Measurements from ENCODE around the gene HMGB3. TPM values are rescaled to one million over a fixed set of nuclear protein-coding genes. Genes with fewer than 3 reads are reported as not detected.
A peak's percentile ranks its signal among the peaks of the same experiment; 100 is the strongest.
"Not testable (repeated sequence)": the region's sequence is repeated elsewhere in the genome, so short reads cannot be mapped to it uniquely, and the experiment has no call there.

Gene HMGB3
- polyA plus RNA-seq (2012; ENCODE audit: insufficient read depth, insufficient read length) = 141 TPM

DNA sequence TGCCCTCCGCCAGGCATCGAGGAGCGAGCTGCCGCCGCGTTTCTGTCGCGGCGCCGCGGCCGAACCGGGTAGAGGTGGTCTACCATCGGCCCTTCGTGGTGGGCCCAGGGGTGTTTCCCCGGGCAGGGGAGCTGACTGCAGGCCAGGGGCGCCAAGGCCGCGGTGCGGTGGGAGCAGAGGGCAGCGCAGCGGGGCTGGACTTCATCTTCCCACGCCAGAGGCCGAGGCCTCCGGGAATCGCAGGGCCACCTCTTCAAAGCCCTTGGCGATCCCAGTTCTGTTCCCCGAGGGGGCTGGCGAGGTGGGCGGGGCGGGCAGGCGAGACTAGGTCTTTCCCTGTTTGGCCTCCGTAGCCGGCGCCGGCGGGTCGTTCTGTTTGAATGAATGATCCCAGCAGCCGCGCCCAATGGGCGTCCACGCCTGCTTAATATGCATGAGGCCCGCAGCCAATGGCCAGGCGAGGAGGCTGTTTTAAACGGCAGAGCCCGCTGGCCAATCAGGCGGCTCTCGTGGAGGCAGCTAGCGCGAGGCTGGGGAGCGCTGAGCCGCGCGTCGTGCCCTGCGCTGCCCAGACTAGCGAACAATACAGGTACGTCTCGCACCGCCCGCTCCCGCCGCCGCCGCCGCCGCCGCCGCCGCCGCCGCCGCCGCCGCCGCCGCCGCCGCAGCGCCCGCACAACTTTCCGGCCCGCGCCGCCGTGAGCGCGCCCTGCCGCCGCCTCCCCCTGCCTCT lies at the start of gene HMGB3:
HMGB3 (plus strand) TSS at position 548 of the 733 bp plus-strand sequence. CDS start 2,265 bp downstream, outside the sequence.
- DNase-seq (ENCODE audit: low read depth, low spot score) = peak; percentile 89
- peak within 1 kb of the TSS; percentile 51 for H3K4me3 ChIP-seq (ENCODE audit: low read length)

DNA sequence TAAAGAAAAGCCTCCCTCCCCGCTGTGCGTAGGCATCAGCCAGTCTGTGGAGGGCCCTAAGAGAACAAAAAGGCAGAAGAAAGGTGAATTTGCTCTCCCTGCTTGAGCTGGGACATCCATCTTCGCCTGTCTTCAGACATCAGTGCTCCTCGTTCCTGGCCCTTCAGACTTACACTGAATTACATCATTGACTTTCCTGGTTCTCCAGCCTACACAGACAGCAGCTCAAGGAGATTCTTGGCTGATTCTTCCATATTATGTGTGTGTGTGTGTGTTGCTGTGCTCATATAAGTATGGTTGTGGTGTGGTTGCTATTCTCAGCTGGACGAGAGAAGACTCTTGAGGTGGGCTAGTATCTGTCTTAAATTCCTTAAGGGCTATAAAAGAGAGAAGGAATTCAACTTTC lies 49.2 kb upstream of the HMGB3 start:
- no peak overlapping the region for H3K4me3 ChIP-seq (ENCODE audit: low read length)
- DNase-seq (ENCODE audit: low read depth, low spot score) = no peak

DNA sequence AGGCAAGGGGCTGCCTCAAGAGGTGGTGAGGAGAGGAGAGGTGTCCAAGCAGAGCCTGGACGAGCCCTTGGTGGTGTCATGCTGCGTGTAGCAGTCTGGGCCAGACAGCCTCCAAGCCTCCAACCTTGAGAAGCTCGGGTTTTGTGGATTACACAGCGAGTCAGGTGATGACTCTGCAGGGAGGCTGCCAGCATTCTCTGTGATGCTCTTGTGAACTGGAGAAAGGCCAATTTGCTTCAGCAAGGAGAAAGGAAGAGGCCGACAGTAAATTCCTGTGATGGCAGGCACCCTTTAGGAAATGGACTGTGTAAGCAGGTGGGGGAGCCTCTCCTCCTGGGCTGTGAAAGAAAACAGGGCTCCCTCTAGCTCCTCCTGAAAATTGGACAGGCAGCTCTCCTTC lies 48.7 kb upstream of the HMGB3 start:
- DNase-seq (ENCODE audit: low read depth, low spot score) = no peak

DNA sequence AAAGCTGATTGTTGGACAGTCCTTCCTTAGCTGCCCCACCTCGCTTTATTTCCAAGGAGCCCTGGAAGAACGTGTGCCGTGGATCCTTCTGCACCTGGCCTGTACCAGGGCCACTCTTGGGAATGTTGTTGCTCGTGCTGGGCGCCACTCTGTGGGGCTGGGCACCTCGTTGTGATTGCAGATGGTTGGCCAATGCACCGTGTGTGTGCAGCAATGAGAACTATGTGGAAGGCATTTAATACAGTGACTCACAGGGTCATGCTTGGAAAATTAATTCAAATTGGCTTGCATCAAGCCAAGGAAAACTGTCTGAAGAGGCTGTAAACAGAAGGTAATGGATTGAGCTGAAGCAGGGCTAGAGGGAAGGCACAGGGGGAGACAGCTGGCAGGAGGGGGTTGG lies 47.7 kb upstream of the HMGB3 start:
- DNase-seq (ENCODE audit: low read depth, low spot score) = no peak
- no peak overlapping the region for H3K4me3 ChIP-seq (ENCODE audit: low read length)

More for the DNA sequence above, 48.7 kb upstream of the HMGB3 start:
- H3K4me3 ChIP-seq (ENCODE audit: low read length) = no peak overlapping the region

DNA sequence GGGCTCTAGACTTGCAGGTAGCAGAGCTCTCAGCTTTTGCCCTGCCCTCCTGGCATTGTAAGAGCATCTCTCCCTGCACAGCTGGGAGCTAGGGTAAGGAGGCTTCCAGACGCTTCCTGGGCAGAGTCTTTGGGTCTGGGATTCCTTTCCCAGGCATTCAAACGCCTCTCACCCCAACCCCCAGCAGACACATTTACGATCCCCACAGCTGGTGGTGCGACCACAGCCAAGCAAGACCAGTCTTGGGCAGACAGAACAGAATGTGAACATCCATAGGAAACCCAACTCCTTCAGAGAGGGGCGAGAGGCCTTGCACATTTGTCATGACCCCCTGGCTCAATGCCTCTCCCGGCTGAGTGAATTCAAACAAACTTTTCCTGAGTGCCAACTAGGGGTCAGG lies 46.6 kb upstream of the HMGB3 start:
- H3K4me3 ChIP-seq (ENCODE audit: low read length) = no peak overlapping the region
- no peak for DNase-seq (ENCODE audit: low read depth, low spot score)

DNA sequence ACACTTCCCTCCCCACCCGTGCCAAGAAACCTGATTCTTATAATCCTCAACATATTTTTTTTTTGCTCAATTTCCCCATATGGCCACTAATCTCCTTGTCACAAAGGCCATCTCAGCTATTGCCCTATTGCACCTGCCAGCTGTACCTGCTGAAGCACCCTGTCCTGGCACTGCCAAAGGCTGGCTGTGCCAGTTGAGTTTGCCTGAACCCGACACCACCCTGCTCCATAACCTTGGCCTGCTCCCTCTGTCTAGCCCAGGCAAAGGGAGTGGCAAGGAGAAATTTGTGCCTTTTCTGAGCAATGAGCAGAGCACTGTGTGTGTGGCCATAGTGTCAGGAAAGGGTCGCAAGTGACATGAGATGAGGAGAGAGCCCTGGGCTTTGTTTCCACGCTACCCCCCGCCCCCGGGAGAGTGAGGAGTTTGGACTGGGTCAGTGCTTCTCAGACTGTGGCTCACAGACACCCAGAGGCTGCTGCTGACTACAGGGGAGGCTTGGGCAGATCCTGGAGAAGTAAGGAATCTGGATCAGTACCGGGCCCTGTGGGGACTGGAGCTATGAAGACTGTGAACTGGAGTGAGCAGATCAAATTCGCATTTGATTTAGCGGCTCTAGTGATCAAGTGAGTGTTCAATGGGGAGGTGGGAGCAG lies 42.2 kb upstream of the HMGB3 start:
- DNase-seq (ENCODE audit: low read depth, low spot score) = no peak

DNA sequence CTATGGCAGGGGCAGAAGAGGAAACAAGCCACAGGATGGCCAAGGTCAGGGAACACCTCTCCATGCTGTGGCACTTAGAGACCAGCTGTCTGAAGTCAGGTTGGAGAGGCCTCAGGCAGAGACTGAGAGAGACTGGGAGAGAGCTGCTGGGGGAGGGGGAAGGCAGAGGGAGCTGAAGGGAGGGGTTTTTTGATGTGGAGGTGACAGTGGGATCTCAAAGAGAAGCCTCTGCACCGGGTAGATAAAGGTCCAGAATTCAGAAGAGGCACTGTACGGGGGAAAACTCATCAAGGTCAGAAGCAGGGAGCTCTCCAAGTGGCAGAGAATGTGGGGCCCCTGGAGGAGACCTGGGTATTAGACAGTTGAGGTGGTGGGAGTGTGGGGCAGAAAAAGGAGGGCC lies 41.6 kb upstream of the HMGB3 start:
- H3K4me3 ChIP-seq (ENCODE audit: low read length) = no peak overlapping the region
- no peak for DNase-seq (ENCODE audit: low read depth, low spot score)

More for the DNA sequence above, 42.2 kb upstream of the HMGB3 start:
- no peak overlapping the region for H3K4me3 ChIP-seq (ENCODE audit: low read length)

DNA sequence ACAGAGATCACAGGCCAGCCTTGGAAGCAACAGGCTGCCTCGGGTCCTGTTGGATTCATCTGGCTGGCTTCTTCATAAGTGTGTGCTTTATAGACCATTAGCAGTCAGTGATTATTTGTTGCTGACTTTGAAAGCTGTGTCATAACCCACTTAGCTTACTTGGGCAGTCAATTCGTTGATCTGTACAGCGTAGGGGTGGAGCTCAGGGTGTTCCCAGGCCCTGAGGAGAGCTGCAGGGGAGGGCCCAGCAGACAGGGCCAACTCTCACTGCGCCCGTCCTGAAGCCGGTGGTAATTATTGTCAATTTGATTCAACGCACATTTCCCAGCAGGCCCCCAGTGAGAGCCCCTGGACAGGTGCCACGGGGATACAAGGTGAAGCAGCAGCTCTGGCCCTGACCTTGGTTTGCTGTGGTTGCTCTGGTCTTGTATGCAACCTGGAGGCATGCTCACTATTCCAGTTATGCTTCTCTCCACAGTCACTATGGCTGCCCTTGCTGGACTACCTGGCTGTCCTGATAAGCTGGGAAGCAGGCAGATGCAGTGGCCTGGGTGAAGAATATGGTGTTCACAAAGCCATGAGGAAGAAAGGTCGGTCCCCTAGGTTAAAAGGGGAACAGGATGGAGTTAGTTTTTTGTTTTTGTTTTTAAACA lies 40.1 kb upstream of the HMGB3 start:
- DNase-seq (ENCODE audit: low read depth, low spot score) = no peak
- no peak overlapping the region for H3K4me3 ChIP-seq (ENCODE audit: low read length)

DNA sequence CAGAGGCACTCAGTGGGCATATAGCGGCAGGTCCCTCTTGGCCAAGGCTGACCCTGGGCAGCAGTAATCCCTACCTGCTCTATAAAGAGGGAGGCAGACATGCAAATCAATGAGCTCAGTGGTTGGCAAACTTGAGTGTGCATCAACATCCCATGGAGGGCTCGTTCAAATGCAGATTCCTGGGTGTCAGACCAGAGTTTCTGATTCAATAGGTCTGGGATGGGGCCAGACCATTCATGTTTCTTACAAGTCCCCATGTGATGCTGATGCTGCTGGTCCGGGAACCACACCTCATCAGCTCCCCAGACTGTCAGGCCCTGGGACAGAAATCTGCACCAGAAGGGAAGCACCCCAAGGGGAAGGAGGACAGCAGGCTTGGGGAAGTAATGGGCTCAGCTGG lies 38.9 kb upstream of the HMGB3 start:
- no peak for DNase-seq (ENCODE audit: low read depth, low spot score)

DNA sequence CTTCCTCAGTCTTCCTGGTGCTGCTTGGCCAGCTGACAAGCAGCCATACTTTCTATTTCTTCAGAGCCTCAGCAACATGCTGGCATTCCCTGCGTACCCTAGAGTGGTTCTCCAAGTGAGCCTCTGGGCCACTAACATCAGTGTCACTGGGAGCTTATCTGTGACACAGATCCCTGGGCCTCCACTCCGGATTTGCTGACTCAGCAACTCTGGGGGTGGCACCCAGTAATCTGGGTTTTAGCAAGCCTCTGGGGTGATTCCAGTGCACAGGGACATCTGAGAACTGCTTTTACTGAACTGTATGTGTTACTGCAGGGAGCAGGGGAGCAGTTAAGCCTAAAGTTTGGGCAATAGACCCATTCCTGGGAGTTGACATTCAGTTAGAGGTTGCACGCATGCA lies 28.2 kb upstream of the HMGB3 start:
- no peak overlapping the region for H3K4me3 ChIP-seq (ENCODE audit: low read length)

More for the DNA sequence above, 38.9 kb upstream of the HMGB3 start:
- H3K4me3 ChIP-seq (ENCODE audit: low read length) = no peak overlapping the region

DNA sequence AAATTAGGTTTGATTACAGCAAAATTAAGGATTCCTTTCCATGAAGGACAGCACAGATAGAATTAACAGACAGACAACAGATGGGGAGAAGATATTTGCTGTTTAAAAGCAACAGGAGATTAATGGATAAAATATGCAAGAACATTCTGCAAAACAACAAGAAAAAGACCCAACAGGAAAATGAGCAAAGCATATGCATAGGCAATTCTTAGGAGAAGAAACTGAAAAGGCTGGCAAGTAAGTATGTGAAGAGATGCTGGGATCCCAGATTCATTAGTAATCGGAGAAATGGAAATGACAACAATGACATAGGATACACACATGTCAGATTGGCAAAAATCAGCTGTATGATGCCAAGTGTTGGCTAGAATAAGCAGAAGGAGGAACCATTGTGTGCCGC lies 27.5 kb upstream of the HMGB3 start:
- no peak for DNase-seq (ENCODE audit: low read depth, low spot score)
- H3K4me3 ChIP-seq (ENCODE audit: low read length) = no peak overlapping the region

More for the DNA sequence above, 28.2 kb upstream of the HMGB3 start:
- no peak for DNase-seq (ENCODE audit: low read depth, low spot score)

DNA sequence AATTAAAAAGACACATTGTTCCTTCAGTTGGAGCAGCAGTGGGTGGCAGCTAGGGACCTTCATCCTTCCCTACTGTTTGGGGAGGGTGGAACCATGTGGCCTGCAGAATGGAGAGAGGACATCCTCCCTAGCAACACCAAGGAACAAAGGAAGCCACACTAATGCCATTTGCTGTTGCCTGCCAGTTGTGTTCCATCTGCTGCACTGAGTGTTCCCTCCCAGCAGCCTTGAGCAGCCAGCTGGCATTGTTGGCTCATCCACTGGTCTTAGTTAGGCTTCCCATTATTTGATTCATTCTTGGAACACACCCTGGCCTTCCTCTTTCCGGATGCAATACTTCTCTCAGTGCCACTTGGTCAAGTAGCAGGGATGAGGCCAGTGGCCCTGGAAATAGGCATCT lies 25.0 kb upstream of the HMGB3 start:
- DNase-seq (ENCODE audit: low read depth, low spot score) = no peak
- H3K4me3 ChIP-seq (ENCODE audit: low read length) = no peak overlapping the region

DNA sequence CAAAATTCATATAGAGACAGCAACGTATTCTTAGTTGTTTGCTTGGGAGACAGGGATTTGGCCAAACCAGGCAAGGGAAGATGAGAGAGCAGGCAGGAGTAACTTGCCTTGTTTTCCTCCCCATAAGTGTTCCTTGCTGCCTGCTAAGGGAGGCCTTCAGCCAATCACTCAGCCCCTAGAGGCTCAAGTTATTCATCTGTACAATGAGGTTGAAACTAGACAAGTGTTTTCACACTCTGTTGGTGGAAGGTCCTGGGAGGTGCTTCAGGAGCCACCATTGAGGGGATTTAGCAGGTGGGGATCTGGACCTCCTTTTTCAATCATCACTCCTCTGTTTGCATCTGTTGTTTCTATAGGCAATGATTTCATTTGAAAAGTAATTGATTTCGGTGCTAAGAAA lies 23.6 kb upstream of the HMGB3 start:
- H3K4me3 ChIP-seq (ENCODE audit: low read length) = no peak overlapping the region
- no peak for DNase-seq (ENCODE audit: low read depth, low spot score)

DNA sequence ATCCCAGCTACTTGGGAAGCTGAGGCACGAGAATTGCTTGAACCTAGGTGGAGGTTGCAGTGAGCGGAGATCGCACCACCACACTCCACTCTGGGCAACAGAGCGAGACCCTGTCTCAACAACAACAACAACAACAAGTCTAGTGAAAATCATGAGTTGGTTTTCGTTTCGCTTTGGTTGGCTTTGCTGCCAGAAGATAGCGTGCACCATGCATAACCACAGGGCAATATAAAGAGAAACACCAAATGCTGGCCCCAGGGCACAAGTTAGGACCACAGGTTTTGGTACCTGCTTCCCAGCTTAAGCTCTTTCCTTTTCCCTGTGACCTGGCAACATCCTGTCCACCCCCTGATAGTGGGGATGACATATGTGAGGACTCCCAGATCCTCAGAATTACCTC lies 21.5 kb upstream of the HMGB3 start:
- DNase-seq (ENCODE audit: low read depth, low spot score) = no peak

DNA sequence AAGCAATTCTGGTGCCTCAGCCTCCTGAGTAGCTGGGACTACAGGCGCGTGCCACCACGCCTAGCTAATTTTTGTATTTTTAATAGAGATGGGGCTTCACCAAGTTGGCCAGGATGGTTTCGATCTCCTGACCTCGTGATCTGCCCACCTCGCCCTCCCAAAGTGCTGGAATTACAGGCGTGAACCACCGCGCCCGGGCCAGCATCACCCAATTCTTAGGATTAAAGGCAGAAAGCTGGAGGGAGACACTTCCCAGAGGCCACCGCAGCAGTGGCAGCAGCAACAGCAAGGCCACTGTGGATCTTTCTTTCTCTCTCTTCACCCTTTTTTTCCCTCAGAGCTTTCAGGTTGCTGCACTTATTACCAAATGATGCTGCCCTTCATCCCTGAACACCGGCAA lies 18.7 kb upstream of the HMGB3 start:
- H3K4me3 ChIP-seq (ENCODE audit: low read length) = not testable (repeated sequence)

More for the DNA sequence above, 21.5 kb upstream of the HMGB3 start:
- H3K4me3 ChIP-seq (ENCODE audit: low read length) = no peak overlapping the region

DNA sequence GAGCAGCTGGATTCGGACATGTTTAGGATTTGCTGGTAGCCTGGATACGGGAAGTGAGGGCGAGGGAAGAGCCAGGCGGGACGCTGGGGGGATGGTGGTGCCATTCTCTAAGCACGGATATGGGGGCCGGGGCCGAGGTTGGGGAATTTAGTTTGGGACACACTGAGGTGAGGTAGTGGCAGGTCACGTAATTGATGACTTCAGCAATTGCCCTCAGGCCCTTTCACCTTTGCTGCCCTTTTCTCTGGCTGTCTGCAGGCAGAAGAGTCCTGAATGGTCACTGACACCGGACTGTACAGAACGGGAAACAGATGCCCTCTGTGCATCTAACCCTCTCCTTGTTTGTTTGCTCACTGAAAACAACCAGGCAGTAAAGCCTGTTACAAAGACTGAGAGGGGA lies 16.9 kb upstream of the HMGB3 start:
- H3K4me3 ChIP-seq (ENCODE audit: low read length) = no peak overlapping the region
- DNase-seq (ENCODE audit: low read depth, low spot score) = no peak

More for the DNA sequence above, 18.7 kb upstream of the HMGB3 start:
- not testable (repeated sequence) for DNase-seq (ENCODE audit: low read depth, low spot score)

DNA sequence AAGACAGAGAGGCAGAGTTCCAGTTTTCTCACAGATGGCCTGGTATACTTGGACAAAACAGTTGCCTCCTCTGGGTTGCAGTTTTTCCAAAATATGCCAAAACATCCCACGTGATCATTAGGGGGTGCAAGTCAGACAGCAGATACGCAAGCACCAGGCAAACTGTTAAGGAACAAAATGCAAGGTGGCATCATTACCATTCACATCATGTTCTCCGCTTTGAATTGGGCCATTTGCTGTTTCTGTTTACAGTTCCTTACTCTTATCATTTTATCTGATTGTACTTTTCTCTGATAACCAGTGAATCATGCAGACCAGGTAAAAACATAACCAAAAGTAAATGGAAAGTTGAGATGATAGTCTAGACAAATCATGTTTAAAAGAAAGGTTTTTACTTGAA lies 16.4 kb upstream of the HMGB3 start:
- no peak for DNase-seq (ENCODE audit: low read depth, low spot score)
- no peak overlapping the region for H3K4me3 ChIP-seq (ENCODE audit: low read length)

DNA sequence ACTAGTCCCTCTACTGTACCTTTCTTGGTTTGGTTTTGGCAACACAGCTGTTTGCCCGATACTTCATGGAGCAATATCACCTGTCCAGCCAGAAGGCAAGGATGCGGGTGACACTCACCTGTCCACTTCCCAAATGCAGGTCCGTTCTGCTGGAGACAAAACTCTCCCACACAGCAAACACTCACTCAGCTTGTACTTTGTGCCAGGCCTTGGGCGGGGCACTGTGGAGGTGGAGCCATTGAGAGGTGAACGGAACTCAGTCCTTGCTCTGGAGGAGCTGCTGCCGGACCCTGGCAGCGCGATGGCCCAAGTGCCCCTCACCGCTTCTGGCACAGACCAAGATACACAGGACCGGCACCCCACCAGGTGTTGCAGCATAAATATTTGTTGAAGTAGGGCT lies 15.3 kb upstream of the HMGB3 start:
- DNase-seq (ENCODE audit: low read depth, low spot score) = no peak
- H3K4me3 ChIP-seq (ENCODE audit: low read length) = no peak overlapping the region

DNA sequence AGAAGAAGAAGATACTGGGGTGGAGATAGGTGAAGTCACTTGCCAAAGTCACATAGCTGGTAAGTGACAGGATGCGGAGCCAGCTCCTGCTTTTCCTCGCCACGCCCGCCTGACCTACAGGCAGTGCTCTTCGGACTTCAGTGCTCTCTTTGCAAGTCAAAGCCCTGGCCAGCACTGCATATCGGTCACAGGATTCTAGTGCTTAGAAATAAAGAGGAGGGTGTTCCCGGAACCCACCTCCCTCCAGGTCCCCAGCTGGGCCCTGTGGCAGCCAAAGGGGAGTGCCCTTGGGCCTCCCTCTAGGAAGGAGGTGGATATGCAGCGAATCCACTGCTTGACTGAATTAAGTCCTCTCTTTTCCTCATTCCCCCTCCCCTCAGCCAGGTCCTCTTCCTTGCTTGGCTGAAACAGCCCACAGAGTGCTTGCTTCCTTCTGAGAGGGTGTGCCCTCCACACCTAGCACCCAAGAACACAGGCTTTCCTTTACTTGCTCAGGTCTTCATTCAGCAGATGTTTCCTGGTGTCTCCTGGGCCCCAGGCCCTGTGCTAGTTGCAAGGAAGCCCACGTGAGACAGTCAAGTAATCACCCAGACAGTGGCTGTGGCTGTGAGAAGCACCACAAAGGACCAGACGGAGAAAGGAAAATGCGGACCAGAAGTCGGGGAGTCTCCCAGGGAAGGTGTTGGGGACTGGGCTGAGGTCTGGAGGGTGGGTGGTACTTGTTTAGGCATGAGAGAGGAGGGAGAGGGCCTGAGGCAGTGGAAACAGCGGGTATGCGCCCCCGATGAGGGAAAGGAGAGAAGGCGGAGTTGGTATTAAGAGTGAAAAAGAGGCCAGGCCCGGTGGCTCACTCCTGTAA lies 14.0 kb upstream of the HMGB3 start:
- DNase-seq (ENCODE audit: low read depth, low spot score) = no peak
- H3K4me3 ChIP-seq (ENCODE audit: low read length) = no peak overlapping the region
